UCSD-AML1 (cell line): ENCODE data around the gene NUDCD2.
A peak's percentile ranks its signal among the peaks of the same experiment; 100 is the strongest.
"Not testable (repeated sequence)": the region's sequence is repeated elsewhere in the genome, so short reads cannot be mapped to it uniquely, and the experiment has no call there.

Experiments
- DNase-seq: peaks from one replicate; lab custom pipeline; 2025; ENCODE audit not compliant: unreplicated experiment; lab: John Stamatoyannopoulos, UW

The NUDCD2 gene

DNA sequence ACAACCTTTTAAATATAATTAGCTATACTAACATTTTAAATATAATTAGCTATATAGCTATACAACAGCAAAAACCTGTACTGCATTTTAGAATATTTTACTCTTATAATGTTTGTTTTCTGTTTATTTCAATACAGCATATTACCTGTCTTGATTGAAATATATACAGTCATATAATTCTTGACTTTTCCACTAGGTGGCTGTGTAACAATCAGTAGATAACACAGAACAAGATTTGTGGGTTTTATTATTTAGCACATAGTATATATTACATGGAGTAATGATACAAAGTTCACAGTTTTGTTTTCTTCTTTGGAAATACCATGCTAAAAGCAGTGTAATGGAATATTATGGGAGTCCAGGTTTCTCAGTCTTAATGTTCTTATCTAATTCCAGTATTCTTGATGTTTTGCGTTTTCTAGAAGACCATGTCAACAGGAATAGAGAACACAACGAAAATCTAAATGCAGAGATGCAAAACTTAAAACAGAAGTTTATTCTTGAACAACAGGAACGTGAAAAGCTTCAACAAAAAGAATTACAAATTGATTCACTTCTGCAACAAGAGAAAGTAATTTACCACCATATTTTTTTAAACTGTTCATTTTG, 13.8 kb upstream of the NUDCD2 start:
- no peak for DNase-seq

DNA sequence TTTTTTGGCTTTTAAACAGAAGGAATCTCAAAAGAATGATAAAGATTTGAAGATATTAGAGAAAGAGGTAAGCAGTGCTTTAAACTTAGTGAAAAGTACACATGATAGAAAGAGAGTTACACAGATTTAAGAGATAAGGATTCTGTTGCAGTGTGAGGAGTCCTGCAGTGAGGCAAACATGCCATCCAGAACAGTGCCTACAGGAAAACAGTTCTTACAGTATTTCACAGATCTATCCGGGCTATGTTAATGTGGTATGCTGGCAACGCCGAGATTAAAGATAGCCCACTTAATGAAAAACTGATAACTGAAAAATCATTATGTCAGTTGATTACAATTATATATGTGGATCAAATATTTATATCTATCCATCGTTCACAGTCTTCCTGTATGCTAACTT, 7.8 kb upstream of the NUDCD2 start:
- no peak for DNase-seq

GRCh38 chr5:163463063-163463435, 3.1 kb upstream of the NUDCD2 start:
- no peak for DNase-seq

- no peak for DNase-seq
Observed at GRCh38 chr5:163460562-163461171, 765 bp upstream of the NUDCD2 start, which contains the start of gene HMMR. Gene HMMR (plus strand): TSS chr5:163460632. CDS start chr5:163460693, 61 bp downstream.

- DNase-seq, result no peak
Observed at GRCh38 chr5:163459462-163459818, 462 bp downstream of the NUDCD2 start.

GRCh38 chr5:163458778-163459385, 1.0 kb downstream of the NUDCD2 start:
- no peak for DNase-seq

DNA sequence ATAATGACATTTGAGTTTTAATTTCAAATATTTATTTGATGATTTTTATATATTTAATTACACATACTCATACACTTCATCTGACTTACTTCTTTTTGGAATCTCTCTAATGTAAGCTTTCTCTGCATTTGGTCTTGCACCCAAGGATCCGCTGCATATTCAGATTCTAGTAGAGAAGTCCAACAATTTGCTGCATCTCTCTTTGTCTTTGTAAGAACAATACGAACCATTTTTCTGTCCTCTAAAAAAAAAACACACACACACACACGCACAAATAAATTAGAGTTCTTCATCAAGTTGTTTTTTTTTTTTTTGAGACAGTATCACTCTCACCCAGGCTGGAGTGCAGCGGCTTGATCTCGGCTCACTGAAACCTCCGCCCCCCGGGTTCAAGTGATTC, 3.1 kb downstream of the NUDCD2 start:
- no peak for DNase-seq

DNA sequence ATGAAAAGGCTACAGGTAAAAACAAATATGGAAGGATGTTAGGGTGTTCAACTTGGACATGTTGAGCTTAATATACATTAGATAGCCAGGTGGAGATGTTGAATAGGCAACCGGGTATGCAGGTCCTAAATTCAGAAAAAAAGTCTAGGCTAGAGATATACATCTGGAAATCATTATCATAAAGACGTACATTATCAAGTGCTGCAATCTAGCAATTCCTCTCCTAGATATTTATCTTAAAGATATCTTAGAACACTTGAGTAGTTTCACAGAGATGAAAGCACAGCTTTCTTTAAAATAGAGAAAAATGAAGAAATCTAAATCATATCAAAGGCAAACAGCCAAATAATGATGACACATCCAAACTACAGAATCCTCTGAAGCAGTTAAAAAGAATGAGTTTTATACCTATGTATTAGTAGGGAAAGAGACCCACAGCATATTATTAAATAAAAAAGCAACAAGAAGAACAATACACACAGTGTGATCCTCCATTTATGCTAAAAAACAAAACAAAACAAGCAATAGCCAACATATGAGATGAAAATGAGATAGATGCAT, 3.8 kb downstream of the NUDCD2 start:
- DNase-seq, result no peak

GRCh38 chr5:163455406-163455805, 4.5 kb downstream of the NUDCD2 start:
- not testable (repeated sequence) for DNase-seq

DNA sequence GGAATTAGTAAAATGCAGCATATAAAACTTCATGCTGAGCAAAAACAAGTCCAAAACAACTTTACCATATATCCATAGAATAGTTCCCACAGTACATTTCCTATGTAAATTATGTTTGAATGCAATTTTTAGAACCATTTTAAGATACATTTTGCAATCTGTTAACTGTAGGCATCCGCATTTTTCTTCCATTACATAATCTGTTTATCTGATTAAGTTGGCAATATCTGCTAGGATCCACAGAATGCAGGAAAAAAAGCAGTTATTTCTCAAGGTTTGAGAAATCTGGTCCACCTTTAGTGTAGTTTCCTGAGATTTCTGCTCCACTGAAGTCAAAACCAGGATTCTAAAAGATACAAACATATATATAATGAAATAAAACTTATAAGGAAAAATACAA, 6.2 kb downstream of the NUDCD2 start:
- DNase-seq, result no peak

DNA sequence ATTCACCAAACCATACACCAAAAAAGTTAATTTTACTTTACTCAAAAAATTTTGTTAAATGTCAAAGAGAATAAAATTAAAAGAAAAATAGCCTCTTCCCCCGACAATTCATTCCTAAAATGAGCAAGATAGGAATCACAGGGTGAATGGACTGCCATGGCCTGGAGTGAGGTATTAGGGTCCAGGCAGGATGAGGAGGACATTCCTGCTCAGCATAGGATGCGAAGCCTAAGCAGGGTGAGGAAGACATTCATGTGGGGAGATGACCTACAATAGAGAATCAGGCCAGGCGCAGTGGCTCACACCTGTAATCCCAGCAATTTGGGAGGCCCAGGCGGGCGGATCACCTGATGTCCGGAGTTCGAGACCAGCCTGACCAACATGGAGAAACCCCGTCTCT, 8.4 kb downstream of the NUDCD2 start:
- no peak for DNase-seq

- no peak for DNase-seq
Observed at GRCh38 chr5:163448491-163448890, 11.4 kb downstream of the NUDCD2 start.

DNA sequence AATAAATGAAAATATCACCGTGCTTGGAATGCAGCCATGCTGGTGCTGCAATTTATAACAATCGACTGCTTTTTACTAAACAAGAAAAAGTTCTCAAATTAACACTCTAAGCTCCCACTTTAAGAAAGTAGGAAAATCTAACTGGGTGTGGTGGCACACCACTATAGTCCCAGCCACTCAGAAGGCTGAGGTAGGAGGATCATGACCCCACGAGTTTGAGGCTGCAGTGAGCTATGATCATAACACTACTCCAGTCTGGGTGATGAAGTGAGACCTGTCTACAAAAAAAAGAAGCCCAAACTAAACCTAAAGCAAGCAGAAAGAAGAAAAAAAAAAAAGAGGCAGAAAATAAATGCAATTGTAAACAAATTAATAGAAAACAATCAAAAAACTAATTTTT, 12.0 kb downstream of the NUDCD2 start:
- DNase-seq, result no peak

DNA sequence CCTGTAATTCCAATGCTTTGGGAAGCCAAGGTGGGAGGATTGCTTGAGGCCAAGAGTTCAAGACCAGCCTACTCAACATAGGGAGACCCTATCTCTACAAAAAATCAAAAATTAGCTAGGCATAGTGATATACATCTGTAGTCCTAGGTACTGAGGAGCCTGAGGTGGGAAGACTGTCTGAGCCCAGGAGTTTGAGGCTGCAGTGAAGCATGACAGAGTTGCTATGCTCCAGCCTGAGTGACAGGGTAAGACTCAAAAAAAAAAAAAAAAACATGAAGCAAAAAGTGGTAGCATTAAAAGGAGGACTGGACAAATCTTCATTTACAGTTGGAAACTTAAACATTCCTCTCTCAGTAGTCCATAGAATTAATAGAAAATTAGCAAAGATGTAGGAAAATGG, 12.7 kb downstream of the NUDCD2 start:
- no peak for DNase-seq

- no peak for DNase-seq
Observed at GRCh38 chr5:163445345-163445744, 14.6 kb downstream of the NUDCD2 start.

DNA sequence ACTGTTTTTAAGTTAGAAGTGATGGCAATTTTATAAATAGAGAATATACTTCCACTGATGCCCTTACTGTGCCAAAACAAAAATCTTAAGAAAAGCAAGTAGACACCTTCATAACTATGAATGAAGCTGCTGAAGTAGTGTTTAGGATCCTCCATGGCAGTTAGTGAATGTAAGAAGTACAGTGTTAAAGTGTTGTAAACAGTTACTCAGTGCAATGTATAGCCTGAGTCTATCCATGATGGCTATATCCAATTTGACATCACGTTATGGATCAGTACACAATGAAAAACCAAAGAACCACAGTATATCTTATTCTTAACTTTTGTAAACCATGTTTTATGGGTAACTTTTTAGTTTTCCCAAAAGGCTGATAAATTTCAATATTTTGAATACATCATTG, 15.4 kb downstream of the NUDCD2 start:
- no peak for DNase-seq

- no peak for DNase-seq
Observed at GRCh38 chr5:163440954-163441353, 18.9 kb downstream of the NUDCD2 start.

- no peak for DNase-seq
Observed at GRCh38 chr5:163439092-163439425, 20.8 kb downstream of the NUDCD2 start.

GRCh38 chr5:163437309-163438182, 22.4 kb downstream of the NUDCD2 start, which contains the start of gene CCNG1:
Gene CCNG1 (plus strand): TSS chr5:163437595. CDS start chr5:163439257, 1,662 bp downstream.
- DNase-seq, result peak; percentile 94

- DNase-seq, result no peak
Observed at GRCh38 chr5:163437011-163437308, 22.9 kb downstream of the NUDCD2 start.

GRCh38 chr5:163436515-163436914, 23.4 kb downstream of the NUDCD2 start:
- no peak for DNase-seq

GRCh38 chr5:163434401-163434866, 25.5 kb downstream of the NUDCD2 start:
- peak; percentile 10 for DNase-seq
